Neural cell (in vitro differentiated cells): Measurements from ENCODE around the gene SUSD2.

Source experiments
- EP300 ChIP-seq: fragments of 450-650 bp; conservative IDR thresholded peaks from 2 replicates; pipeline ENCODE4 v1.6.1; 2014; ENCODE audit warnings: antibody characterized with exemption, mild to moderate bottlenecking, moderate library complexity; ENCODE audit not compliant: poor library complexity, severe bottlenecking
- EZH2 ChIP-seq: fragments of 200-600, 300-800 bp; shearing (Covaris generic), sonication (generic); IDR thresholded peaks from 2 replicates; pipeline ENCODE4 v1.6.1; 2014; ENCODE audit warnings: antibody characterized with exemption, low read length, borderline replicate concordance, mild to moderate bottlenecking; ENCODE audit not compliant: insufficient read depth, poor library complexity, severe bottlenecking
- MXI1 ChIP-seq: fragments of 450-650 bp; conservative IDR thresholded peaks from 2 replicates; pipeline ENCODE4 v1.6.1; 2014; ENCODE audit warnings: antibody characterized with exemption, mild to moderate bottlenecking; ENCODE audit not compliant: poor library complexity, severe bottlenecking
- POLR2AphosphoS5 ChIP-seq: IDR thresholded peaks from 2 replicates; pipeline ENCODE4 v1.6.1; 2012
- RAD21 ChIP-seq: fragments of 450-650 bp; conservative IDR thresholded peaks from 2 replicates; pipeline ENCODE4 v1.6.1; 2014; ENCODE audit warnings: antibody characterized with exemption, mild to moderate bottlenecking, moderate library complexity
- SMC3 ChIP-seq: fragments of 450-650 bp; conservative IDR thresholded peaks from 2 replicates; pipeline ENCODE4 v1.6.1; 2014; ENCODE audit warnings: antibody characterized with exemption, mild to moderate bottlenecking, moderate library complexity; ENCODE audit not compliant: poor library complexity
- TAF1 ChIP-seq: IDR thresholded peaks from 2 replicates; pipeline ENCODE4 v1.6.1; 2012; ENCODE audit warnings: low read depth
- TF ChIP-seq, protein P1 (sequence below): fragments of 450-650 bp; IDR thresholded peaks from 2 replicates; pipeline ENCODE4 v1.5.1; 2014; ENCODE audit warnings: antibody characterized with exemption, mild to moderate bottlenecking, moderate library complexity; ENCODE audit not compliant: poor library complexity, severe bottlenecking
- TF ChIP-seq, protein P2 (sequence below): IDR thresholded peaks from 2 replicates; pipeline ENCODE4 v1.6.1; 2012; ENCODE audit warnings: borderline replicate concordance

DNA sequence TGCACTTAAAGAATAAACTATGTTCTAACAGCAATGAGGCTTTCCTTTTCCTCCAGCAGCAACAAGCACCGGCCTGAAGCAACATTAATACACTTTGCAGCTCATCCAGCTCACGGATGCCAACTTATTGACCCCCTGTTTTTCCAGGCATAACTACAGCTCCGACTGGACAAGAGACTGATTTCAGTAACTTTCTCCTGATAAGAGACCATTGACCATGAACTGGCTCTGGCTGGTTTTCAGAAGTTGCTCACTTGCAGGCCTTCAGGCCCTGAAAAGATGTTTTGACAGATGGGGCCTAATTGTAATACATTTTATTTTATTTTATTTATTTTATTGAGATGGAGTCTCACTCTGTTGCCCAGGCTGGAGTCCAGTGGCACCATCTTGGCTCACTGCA is 36.1 kb downstream of the SUSD2 start:
- TF ChIP-seq TAF1 (no peak), POLR2AphosphoS5 (no peak), RAD21 (no peak), EZH2 (no peak), MXI1 (no peak), EP300 (no peak), SMC3 (no peak)
- TF ChIP-seq, protein P1, sequence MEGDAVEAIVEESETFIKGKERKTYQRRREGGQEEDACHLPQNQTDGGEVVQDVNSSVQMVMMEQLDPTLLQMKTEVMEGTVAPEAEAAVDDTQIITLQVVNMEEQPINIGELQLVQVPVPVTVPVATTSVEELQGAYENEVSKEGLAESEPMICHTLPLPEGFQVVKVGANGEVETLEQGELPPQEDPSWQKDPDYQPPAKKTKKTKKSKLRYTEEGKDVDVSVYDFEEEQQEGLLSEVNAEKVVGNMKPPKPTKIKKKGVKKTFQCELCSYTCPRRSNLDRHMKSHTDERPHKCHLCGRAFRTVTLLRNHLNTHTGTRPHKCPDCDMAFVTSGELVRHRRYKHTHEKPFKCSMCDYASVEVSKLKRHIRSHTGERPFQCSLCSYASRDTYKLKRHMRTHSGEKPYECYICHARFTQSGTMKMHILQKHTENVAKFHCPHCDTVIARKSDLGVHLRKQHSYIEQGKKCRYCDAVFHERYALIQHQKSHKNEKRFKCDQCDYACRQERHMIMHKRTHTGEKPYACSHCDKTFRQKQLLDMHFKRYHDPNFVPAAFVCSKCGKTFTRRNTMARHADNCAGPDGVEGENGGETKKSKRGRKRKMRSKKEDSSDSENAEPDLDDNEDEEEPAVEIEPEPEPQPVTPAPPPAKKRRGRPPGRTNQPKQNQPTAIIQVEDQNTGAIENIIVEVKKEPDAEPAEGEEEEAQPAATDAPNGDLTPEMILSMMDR: no peak
- TF ChIP-seq, protein P2, sequence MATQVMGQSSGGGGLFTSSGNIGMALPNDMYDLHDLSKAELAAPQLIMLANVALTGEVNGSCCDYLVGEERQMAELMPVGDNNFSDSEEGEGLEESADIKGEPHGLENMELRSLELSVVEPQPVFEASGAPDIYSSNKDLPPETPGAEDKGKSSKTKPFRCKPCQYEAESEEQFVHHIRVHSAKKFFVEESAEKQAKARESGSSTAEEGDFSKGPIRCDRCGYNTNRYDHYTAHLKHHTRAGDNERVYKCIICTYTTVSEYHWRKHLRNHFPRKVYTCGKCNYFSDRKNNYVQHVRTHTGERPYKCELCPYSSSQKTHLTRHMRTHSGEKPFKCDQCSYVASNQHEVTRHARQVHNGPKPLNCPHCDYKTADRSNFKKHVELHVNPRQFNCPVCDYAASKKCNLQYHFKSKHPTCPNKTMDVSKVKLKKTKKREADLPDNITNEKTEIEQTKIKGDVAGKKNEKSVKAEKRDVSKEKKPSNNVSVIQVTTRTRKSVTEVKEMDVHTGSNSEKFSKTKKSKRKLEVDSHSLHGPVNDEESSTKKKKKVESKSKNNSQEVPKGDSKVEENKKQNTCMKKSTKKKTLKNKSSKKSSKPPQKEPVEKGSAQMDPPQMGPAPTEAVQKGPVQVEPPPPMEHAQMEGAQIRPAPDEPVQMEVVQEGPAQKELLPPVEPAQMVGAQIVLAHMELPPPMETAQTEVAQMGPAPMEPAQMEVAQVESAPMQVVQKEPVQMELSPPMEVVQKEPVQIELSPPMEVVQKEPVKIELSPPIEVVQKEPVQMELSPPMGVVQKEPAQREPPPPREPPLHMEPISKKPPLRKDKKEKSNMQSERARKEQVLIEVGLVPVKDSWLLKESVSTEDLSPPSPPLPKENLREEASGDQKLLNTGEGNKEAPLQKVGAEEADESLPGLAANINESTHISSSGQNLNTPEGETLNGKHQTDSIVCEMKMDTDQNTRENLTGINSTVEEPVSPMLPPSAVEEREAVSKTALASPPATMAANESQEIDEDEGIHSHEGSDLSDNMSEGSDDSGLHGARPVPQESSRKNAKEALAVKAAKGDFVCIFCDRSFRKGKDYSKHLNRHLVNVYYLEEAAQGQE: no peak
